ENCODE results near the gene MED25. TPM values are rescaled to one million over a fixed set of nuclear protein-coding genes. Genes with fewer than 3 reads are reported as not detected.

MED25 gene
- total and polyA plus RNA-seq, 2 of the 4 experiments (the other 2 are of a cell fraction) = 4.7 to 38.5 TPM

DNA sequence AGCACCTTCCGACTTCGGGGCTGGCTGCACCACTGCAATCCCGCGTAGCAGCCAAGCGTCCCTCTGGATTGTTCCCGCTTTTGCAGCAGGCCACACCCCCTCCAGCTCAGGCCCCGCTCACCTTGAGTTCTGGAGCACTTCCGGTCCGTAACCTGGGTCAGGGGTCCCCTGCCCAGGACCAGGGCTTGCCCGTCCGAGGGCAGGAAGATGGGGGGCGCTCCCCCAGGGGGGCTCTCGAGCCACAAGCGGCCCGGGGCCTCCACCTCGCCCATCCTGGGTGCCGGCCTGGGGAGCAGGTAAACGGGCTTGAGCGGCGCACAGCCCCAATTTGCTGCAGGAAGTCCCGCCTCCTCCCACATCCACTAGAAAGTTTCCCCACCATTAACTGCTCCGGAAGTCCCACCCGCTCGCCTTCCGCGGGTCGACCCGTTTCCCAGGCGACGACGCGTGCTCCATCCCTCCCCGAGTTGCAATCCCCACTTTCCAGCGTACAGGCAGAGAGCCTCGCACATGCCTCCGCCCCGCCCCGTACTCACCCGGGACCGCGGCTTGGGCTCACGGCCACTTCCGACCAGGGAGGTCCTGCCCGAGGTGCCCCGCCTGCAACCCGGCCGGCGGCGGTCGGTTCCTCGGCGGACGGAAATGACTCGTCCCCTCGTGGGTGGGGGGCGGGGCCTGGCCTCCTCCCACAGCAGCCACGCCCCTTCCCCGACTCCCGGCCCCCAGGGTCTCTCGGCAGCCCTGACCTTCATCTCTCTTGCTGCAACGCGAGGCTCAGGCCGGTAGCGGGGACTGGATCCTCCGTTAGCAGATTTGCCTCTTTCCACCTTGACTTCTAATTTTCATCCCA is 49.1 kb downstream of the MED25 start, which contains the start of gene PNKP:
Gene PNKP, minus strand, starts transcription at position 644 of the 850 bp plus-strand sequence. Its CDS starts 372 bp downstream, at position 272.
- ChIA-PET CTCF (no interaction called here), POLR2A (ENCODE audit: unreplicated experiment) (interaction anchor here (0.6 kb wide), 2 partner anchors 12 to 22 kb away, joined by 3 to 7 read pairs; no protein-coding TSS in a partner anchor)
- peak within 1 kb of the TSS; percentile 65 for H3K14ac ChIP-seq (replicated peaks; ENCODE audit: low read depth, low read length)
- peak within 1 kb of the TSS; percentile 96 for H2AFZ ChIP-seq (replicated peaks; ENCODE audit: low read length, poor library complexity)
- peak within 1 kb of the TSS; percentile 96 for H3K27ac ChIP-seq (ENCODE audit: insufficient read depth, low read length)
- no peaks in the 10 kb centered on the region for H3K9me3 ChIP-seq (ENCODE audit: control insufficient read depth, insufficient read depth, low read length)
- peak within 1 kb of the TSS; percentile 86 for H2AK5ac ChIP-seq (ENCODE audit: low read depth, low read length)
- peaks cover 18% of the 10 kb centered on the region for H4K20me1 ChIP-seq (ENCODE audit: insufficient read depth, low read length)
- peaks cover 10% of the 10 kb centered on the region for H3K9me1 ChIP-seq (ENCODE audit: insufficient read depth, low read length)
- peak within 1 kb of the TSS; percentile 88 for H2BK5ac ChIP-seq (ENCODE audit: low read depth, low read length, poor library complexity, severe bottlenecking)
- H3K27me3 ChIP-seq (ENCODE audit: control insufficient read depth, insufficient read depth, low read length) = no peaks in the 10 kb centered on the region
- peak within 1 kb of the TSS; percentile 58 for H2BK120ac ChIP-seq (ENCODE audit: low read depth, low read length)
- intact Hi-C loops (cut with micrococcal nuclease) (no loop called here), dilution Hi-C loops (cut with HindIII; ENCODE audit: low sequenced_read_pairs, unreplicated experiment) (no loop called here), in situ Hi-C loops (cut with MboI; ENCODE audit: low sequenced_read_pairs) (no loop called here)
- H4K5ac ChIP-seq (ENCODE audit: low read depth, low read length) = peak within 1 kb of the TSS; percentile 94
- peak within 1 kb of the TSS; percentile 93 for H2AK9ac ChIP-seq (replicated peaks; ENCODE audit: low read depth, low read length, poor library complexity)
- no TSS peak for BruUV-seq (replicated peaks)
- H4K8ac ChIP-seq (ENCODE audit: low read depth in 2 of 2, low read length in 2 of 2) = peak within 1 kb of the TSS; percentile 94 to 97
- peak; percentile 85 for DNase-seq
- peaks cover 7% of the 10 kb centered on the region for H3K4me1 ChIP-seq (ENCODE audit: control insufficient read depth, insufficient read depth, low read length)
- H3K23ac ChIP-seq (ENCODE audit: low read depth, low read length) = peak within 1 kb of the TSS; percentile 39; the same call in 1 of the 2 replicates
- H2BK15ac ChIP-seq (ENCODE audit: low read depth, low read length) = peak within 1 kb of the TSS; percentile 37; the same call in 1 of the 3 replicates
- peak within 1 kb of the TSS; percentile 97 for H3K4me2 ChIP-seq (ENCODE audit: low read depth, low read length)
- H3K9ac ChIP-seq (ENCODE audit: low read depth, low read length) = peak within 1 kb of the TSS; percentile 85
- no peak within 1 kb of the TSS for H2BK20ac ChIP-seq (ENCODE audit: low read depth, low read length)
- H3K18ac ChIP-seq (ENCODE audit: low read depth, low read length) = peak within 1 kb of the TSS; percentile 82
- 0% methylated on average over 42 of the region's 65 CpGs; no CpG with 5 or more reads in 1 of the 2 experiments for WGBS, 2 experiments (ENCODE audit: extremely low coverage in 2 of 2, insufficient read length in 1 of 2)
- H3K36me3 ChIP-seq (ENCODE audit: control insufficient read depth, insufficient read depth, low read length) = peaks cover 26% of the 10 kb centered on the region
- H3K79me1 ChIP-seq (ENCODE audit: low read depth in 1 of 2, low read length in 2 of 2) = peaks cover 27 to 70% of the 10 kb centered on the region in 2 experiments
- peak within 1 kb of the TSS; percentile 87 for H3K4me3 ChIP-seq (ENCODE audit: insufficient read depth, low read depth, low read length)
- H4K91ac ChIP-seq (ENCODE audit: insufficient read depth, low read depth, low read length) = peak within 1 kb of the TSS; percentile 69
- H3K56ac ChIP-seq (ENCODE audit: extremely low read depth, insufficient read depth, low read length) = peak within 1 kb of the TSS; percentile 73
- ATAC-seq (ENCODE audit: low read depth) = peak; percentile 51
- H3K4ac ChIP-seq (ENCODE audit: low read depth, low read length) = peak within 1 kb of the TSS; percentile 81
- peak; percentile 54; the same call in 1 of the 2 replicates for TF ChIP-seq USF2 (IDR thresholded peaks at IDR 0.05; ENCODE audit: low read depth, low read length)
- no peak; the same call in 1 of the 2 replicates for TF ChIP-seq SMC3 (IDR thresholded peaks at IDR 0.05; ENCODE audit: low read depth, low read length)
- no peak for TF ChIP-seq FOS (IDR thresholded peaks at IDR 0.05; ENCODE audit: low read depth, low read length)
- TF ChIP-seq, protein P1, sequence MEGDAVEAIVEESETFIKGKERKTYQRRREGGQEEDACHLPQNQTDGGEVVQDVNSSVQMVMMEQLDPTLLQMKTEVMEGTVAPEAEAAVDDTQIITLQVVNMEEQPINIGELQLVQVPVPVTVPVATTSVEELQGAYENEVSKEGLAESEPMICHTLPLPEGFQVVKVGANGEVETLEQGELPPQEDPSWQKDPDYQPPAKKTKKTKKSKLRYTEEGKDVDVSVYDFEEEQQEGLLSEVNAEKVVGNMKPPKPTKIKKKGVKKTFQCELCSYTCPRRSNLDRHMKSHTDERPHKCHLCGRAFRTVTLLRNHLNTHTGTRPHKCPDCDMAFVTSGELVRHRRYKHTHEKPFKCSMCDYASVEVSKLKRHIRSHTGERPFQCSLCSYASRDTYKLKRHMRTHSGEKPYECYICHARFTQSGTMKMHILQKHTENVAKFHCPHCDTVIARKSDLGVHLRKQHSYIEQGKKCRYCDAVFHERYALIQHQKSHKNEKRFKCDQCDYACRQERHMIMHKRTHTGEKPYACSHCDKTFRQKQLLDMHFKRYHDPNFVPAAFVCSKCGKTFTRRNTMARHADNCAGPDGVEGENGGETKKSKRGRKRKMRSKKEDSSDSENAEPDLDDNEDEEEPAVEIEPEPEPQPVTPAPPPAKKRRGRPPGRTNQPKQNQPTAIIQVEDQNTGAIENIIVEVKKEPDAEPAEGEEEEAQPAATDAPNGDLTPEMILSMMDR (conservative IDR thresholded peaks at IDR 0.05; ENCODE audit: low read depth, low read length) = no peak
- TF ChIP-seq RAD21 (IDR thresholded peaks at IDR 0.05; ENCODE audit: low read length) = no peak
- peak; percentile 90 for TF ChIP-seq MAZ (IDR thresholded peaks at IDR 0.05; ENCODE audit: borderline replicate concordance, low read depth, low read length)
- peak; percentile 71 for TF ChIP-seq POLR2A (IDR thresholded peaks at IDR 0.05; ENCODE audit: low read depth, low read length)
- peak; percentile 42; the same call in 1 of the 2 replicates for TF ChIP-seq CEBPB (IDR thresholded peaks at IDR 0.05; ENCODE audit: low read depth, low read length)
- 0 out of 2 replicates have a peak, but pooled peaks have one; percentile 17 for TF ChIP-seq NFE2L2 (IDR thresholded peaks at IDR 0.05; ENCODE audit: low read depth, low read length)
- no peak for TF ChIP-seq BHLHE40 (IDR thresholded peaks at IDR 0.05; ENCODE audit: low read depth, low read length)
- TF ChIP-seq MAFK (IDR thresholded peaks at IDR 0.05; ENCODE audit: low read depth, low read length) = no peak
- no peak for TF ChIP-seq RCOR1 (IDR thresholded peaks at IDR 0.05; ENCODE audit: insufficient replicate concordance, low read length)
- TF ChIP-seq MXI1 (IDR thresholded peaks at IDR 0.05; ENCODE audit: borderline replicate concordance, low read depth, low read length) = peak; percentile 95

Measured in IMR-90 (cell line).